GM12878 (cell line): Measurements from ENCODE around the gene BRCA2. TPM values are rescaled to one million over a fixed set of nuclear protein-coding genes. Genes with fewer than 3 reads are reported as not detected.

Source experiments
- BACH1 ChIP-seq: fragments of 450-650 bp; IDR thresholded peaks from 2 replicates; pipeline ENCODE4 v1.6.1; 2017; ENCODE audit warnings: mild to moderate bottlenecking, borderline replicate concordance
- BHLHE40 ChIP-seq, 2 experiments: fragments of 450-650 bp in 1 of 2; IDR thresholded peaks; 2 replicates each; pipeline ENCODE4 v1.6.1; 2011 to 2017; ENCODE audit warnings: low read depth in 2 of 2, borderline replicate concordance in 1 of 2, improper control_type of control experiment in 1 of 2, low read length in 1 of 2, mild to moderate bottlenecking in 1 of 2
- BRCA1 ChIP-seq: IDR thresholded peaks from 2 replicates; pipeline ENCODE4 v1.6.1; 2011; ENCODE audit warnings: low read depth, low read length, improper control_type of control experiment
- CBFB ChIP-seq: IDR thresholded peaks from 2 replicates; pipeline ENCODE4 v1.6.1; 2016; ENCODE audit warnings: antibody characterized with exemption, low read depth
- CBX5 ChIP-seq: sonication (generic); IDR thresholded peaks from 2 replicates; pipeline ENCODE4 v1.6.1; 2016; ENCODE audit warnings: low read depth, moderate library complexity, mild to moderate bottlenecking, inconsistent platforms
- CHD4 ChIP-seq: fragments of 200-600 bp; sonication (generic); IDR thresholded peaks from 2 replicates; pipeline ENCODE4 v1.6.1; 2016; ENCODE audit warnings: mild to moderate bottlenecking
- CREM ChIP-seq: IDR thresholded peaks from 2 replicates; pipeline ENCODE4 v1.6.1; 2014; ENCODE audit warnings: antibody characterized with exemption, low read depth
- CUX1 ChIP-seq: IDR thresholded peaks from 2 replicates; pipeline ENCODE4 v1.6.1; 2012; ENCODE audit warnings: improper control_type of control experiment, low read depth, low read length; ENCODE audit not compliant: insufficient replicate concordance
- DPF2 ChIP-seq: fragments of 450-650 bp; IDR thresholded peaks from 2 replicates; pipeline ENCODE4 v1.6.1; 2017; ENCODE audit warnings: mild to moderate bottlenecking
- EGR1 ChIP-seq, 2 experiments: IDR thresholded peaks; 1 replicate in 1 of 2; 2 replicates in 1 of 2; pipeline ENCODE4 v1.6.1; 2011 to 2012; ENCODE audit warnings: low read depth in 2 of 2, low read length in 2 of 2, borderline replicate concordance in 1 of 2, mild to moderate bottlenecking in 1 of 2, moderate library complexity in 1 of 2
- FOS ChIP-seq: IDR thresholded peaks from 3 replicates; pipeline ENCODE4 v1.6.1; 2011; ENCODE audit warnings: borderline replicate concordance; ENCODE audit not compliant: insufficient read length; ENCODE audit errors: extremely low read depth
- HCFC1 ChIP-seq: fragments of 150-350 bp; IDR thresholded peaks from 2 replicates; pipeline ENCODE4 v1.6.1; 2014; ENCODE audit warnings: low read length
- HDAC2 ChIP-seq: fragments of 200-600 bp; sonication (generic); IDR thresholded peaks from 2 replicates; pipeline ENCODE4 v1.6.1; 2017
- JUNB ChIP-seq: IDR thresholded peaks from 2 replicates; pipeline ENCODE4 v1.6.1; 2016; ENCODE audit warnings: antibody characterized with exemption, mild to moderate bottlenecking
- KLF5 ChIP-seq: fragments of 450-650 bp; IDR thresholded peaks from 2 replicates; pipeline ENCODE4 v1.6.1; 2014; ENCODE audit warnings: mild to moderate bottlenecking; ENCODE audit not compliant: partially characterized antibody
- NBN ChIP-seq: fragments of 450-650 bp; IDR thresholded peaks from 2 replicates; pipeline ENCODE4 v1.6.1; 2016
- NFXL1 ChIP-seq: fragments of 450-650 bp; IDR thresholded peaks from 2 replicates; pipeline ENCODE4 v1.6.1; 2017; ENCODE audit warnings: antibody characterized with exemption, mild to moderate bottlenecking, borderline replicate concordance
- POLR2AphosphoS5 ChIP-seq: IDR thresholded peaks from 2 replicates; pipeline ENCODE4 v1.6.1; 2011; ENCODE audit warnings: mild to moderate bottlenecking, low read length, inconsistent platforms
- SMAD5 ChIP-seq: IDR thresholded peaks from 2 replicates; pipeline ENCODE4 v1.6.1; 2016; ENCODE audit warnings: antibody characterized with exemption, low read depth
- SP1 ChIP-seq: IDR thresholded peaks from one replicate; pipeline ENCODE4 v1.6.1; 2011; ENCODE audit warnings: low read depth, low read length
- TCF12 ChIP-seq: IDR thresholded peaks from 2 replicates; pipeline ENCODE4 v1.6.1; 2011; ENCODE audit warnings: low read depth, mild to moderate bottlenecking, low read length
- TCF7 ChIP-seq: IDR thresholded peaks from 2 replicates; pipeline ENCODE4 v1.6.1; 2014; ENCODE audit warnings: antibody characterized with exemption, borderline replicate concordance
- ZNF622 ChIP-seq: fragments of 450-650 bp; IDR thresholded peaks from 2 replicates; pipeline ENCODE4 v1.6.1; 2017; ENCODE audit warnings: mild to moderate bottlenecking, inconsistent platforms
- polyA plus RNA-seq, 11 experiments: library from polyadenylated mRNA; depleted of rRNA in 4 of 11; unstranded in 6 of 11; stranded (reverse) in 5 of 11; fragments of >200 nt; fragmentation: Nextera tagmentation in 4 of 11; fragmentation: Illumina TruSeq in 1 of 11; extraction: Ambion mirVana in 4 of 11; extraction: Trizol in 1 of 11; gene quantifications; 1 replicate in 1 of 11; 2 replicates in 10 of 11; pipeline versions ENCODE4 v1.2.1 to v1.2.3, GENCODE V29; 2011 to 2016; ENCODE audit warnings: inconsistent platforms in 2 of 11, missing spikeins in 2 of 11, low read depth in 1 of 11
- total RNA-seq, 4 experiments: library from RNA; depleted of rRNA in 3 of 4; stranded (reverse); fragments of >200 nt in 3 of 4; fragmentation: Illumina TruSeq in 1 of 4; extraction: Trizol in 1 of 4; gene quantifications; 2 replicates each; pipeline versions ENCODE4 v1.2.1 to v1.2.3, GENCODE V29; 2013 to 2021
- TF ChIP-seq, protein P1 (sequence below): fragments of 450-650 bp; IDR thresholded peaks from 2 replicates; pipeline ENCODE4 v1.6.1; 2016; ENCODE audit warnings: mild to moderate bottlenecking
- TF ChIP-seq, protein P2 (sequence below): fragments of 450-650 bp; IDR thresholded peaks from 2 replicates; pipeline ENCODE4 v1.6.1; 2017; ENCODE audit warnings: borderline replicate concordance
- TF ChIP-seq, protein P3 (sequence below): fragments of 450-650 bp; IDR thresholded peaks from 2 replicates; pipeline ENCODE4 v1.6.1; 2017; ENCODE audit warnings: mild to moderate bottlenecking

The BRCA2 gene
- total and polyA plus RNA-seq, 10 of the 15 experiments (the other 5 are each of a cell fraction or from before 2014, with no cell fraction given) = 7.6 to 42.2 (median 23.9) TPM

DNA sequence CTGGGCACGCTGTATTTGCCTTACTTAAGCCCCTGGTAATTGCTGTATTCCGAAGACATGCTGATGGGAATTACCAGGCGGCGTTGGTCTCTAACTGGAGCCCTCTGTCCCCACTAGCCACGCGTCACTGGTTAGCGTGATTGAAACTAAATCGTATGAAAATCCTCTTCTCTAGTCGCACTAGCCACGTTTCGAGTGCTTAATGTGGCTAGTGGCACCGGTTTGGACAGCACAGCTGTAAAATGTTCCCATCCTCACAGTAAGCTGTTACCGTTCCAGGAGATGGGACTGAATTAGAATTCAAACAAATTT is 676 bp downstream of the BRCA2 start (continued):
- TF ChIP-seq CUX1 (no peak), CHD4 (no peak), POLR2AphosphoS5 (no peak; the same call in 1 of the 2 replicates), HDAC2 (no peak), JUNB (0 out of 2 replicates have a peak, but pooled peaks have one; percentile 12), SP1 (no peak), TCF12 (no peak), CBX5 (no peak), BRCA1 (no peak), SMAD5 (no peak), BACH1 (peak; percentile 41; the same call in 1 of the 2 replicates), ZNF622 (no peak), NFXL1 (no peak), BHLHE40 (IDR thresholded peaks at IDR 0.05; ENCODE audit: borderline replicate concordance in 1 of 2, low read depth in 2 of 2, low read length in 1 of 2) (peak; percentile 35 to 66; a peak in 3 of 4 replicates), HCFC1 (no peak), NBN (no peak), TCF7 (no peak), FOS (no peak), DPF2 (peak; percentile 19; the same call in 1 of the 2 replicates), CBFB (no peak), CREM (peak; percentile 71), KLF5 (no peak), EGR1 (IDR thresholded peaks at IDR 0.05; ENCODE audit: borderline replicate concordance in 1 of 2, low read depth in 2 of 2, low read length in 2 of 2) (peak in 1 of 2 experiments; percentile 15; a peak in 1 of 3 replicates)
- TF ChIP-seq, protein P1, sequence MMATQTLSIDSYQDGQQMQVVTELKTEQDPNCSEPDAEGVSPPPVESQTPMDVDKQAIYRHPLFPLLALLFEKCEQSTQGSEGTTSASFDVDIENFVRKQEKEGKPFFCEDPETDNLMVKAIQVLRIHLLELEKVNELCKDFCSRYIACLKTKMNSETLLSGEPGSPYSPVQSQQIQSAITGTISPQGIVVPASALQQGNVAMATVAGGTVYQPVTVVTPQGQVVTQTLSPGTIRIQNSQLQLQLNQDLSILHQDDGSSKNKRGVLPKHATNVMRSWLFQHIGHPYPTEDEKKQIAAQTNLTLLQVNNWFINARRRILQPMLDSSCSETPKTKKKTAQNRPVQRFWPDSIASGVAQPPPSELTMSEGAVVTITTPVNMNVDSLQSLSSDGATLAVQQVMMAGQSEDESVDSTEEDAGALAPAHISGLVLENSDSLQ = no peak
- TF ChIP-seq, protein P2, sequence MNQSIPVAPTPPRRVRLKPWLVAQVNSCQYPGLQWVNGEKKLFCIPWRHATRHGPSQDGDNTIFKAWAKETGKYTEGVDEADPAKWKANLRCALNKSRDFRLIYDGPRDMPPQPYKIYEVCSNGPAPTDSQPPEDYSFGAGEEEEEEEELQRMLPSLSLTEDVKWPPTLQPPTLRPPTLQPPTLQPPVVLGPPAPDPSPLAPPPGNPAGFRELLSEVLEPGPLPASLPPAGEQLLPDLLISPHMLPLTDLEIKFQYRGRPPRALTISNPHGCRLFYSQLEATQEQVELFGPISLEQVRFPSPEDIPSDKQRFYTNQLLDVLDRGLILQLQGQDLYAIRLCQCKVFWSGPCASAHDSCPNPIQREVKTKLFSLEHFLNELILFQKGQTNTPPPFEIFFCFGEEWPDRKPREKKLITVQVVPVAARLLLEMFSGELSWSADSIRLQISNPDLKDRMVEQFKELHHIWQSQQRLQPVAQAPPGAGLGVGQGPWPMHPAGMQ = no peak
- TF ChIP-seq, protein P3, sequence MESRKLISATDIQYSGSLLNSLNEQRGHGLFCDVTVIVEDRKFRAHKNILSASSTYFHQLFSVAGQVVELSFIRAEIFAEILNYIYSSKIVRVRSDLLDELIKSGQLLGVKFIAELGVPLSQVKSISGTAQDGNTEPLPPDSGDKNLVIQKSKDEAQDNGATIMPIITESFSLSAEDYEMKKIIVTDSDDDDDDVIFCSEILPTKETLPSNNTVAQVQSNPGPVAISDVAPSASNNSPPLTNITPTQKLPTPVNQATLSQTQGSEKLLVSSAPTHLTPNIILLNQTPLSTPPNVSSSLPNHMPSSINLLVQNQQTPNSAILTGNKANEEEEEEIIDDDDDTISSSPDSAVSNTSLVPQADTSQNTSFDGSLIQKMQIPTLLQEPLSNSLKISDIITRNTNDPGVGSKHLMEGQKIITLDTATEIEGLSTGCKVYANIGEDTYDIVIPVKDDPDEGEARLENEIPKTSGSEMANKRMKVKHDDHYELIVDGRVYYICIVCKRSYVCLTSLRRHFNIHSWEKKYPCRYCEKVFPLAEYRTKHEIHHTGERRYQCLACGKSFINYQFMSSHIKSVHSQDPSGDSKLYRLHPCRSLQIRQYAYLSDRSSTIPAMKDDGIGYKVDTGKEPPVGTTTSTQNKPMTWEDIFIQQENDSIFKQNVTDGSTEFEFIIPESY = no peak
